ENCODE results near the gene CACNB2. TPM values are rescaled to one million over a fixed set of nuclear protein-coding genes. Genes with fewer than 3 reads are reported as not detected.

CACNB2 gene
- total RNA-seq, 4 donors from 2014 or later: 73.5 to 108 (median 87.2) TPM

GRCh38 chr10:18450298-18450697 is 310.1 kb downstream of the CACNB2 start:
- Histone ChIP-seq H3K27ac (replicated peaks in 1 of 4) (no peak overlapping the region), H3K27me3 (no peaks in the 10 kb centered on the region), H3K4me3 (no peak overlapping the region), H3K9me3 (no peaks in the 10 kb centered on the region), H3K36me3 (no peaks in the 10 kb centered on the region), H3K4me1 (peaks cover 9 to 35% (median 27%) of the 10 kb centered on the region in 4 donors)
- TF ChIP-seq EP300 (IDR thresholded peaks at IDR 0.05) (no peak), POLR2AphosphoS5 (IDR thresholded peaks at IDR 0.05) (no peak), POLR2A (IDR thresholded peaks at IDR 0.05; ENCODE audit: low read depth) (no peak)
- TF ChIP-seq, protein P1, sequence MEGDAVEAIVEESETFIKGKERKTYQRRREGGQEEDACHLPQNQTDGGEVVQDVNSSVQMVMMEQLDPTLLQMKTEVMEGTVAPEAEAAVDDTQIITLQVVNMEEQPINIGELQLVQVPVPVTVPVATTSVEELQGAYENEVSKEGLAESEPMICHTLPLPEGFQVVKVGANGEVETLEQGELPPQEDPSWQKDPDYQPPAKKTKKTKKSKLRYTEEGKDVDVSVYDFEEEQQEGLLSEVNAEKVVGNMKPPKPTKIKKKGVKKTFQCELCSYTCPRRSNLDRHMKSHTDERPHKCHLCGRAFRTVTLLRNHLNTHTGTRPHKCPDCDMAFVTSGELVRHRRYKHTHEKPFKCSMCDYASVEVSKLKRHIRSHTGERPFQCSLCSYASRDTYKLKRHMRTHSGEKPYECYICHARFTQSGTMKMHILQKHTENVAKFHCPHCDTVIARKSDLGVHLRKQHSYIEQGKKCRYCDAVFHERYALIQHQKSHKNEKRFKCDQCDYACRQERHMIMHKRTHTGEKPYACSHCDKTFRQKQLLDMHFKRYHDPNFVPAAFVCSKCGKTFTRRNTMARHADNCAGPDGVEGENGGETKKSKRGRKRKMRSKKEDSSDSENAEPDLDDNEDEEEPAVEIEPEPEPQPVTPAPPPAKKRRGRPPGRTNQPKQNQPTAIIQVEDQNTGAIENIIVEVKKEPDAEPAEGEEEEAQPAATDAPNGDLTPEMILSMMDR (IDR thresholded peaks at IDR 0.05): no peak
- no peak for DNase-seq (ENCODE audit: extremely low spot score)
- intact Hi-C loops (cut with DNase I): no loop called here
- 83% methylated on average over 6 of the region's 6 CpGs for WGBS

DNA sequence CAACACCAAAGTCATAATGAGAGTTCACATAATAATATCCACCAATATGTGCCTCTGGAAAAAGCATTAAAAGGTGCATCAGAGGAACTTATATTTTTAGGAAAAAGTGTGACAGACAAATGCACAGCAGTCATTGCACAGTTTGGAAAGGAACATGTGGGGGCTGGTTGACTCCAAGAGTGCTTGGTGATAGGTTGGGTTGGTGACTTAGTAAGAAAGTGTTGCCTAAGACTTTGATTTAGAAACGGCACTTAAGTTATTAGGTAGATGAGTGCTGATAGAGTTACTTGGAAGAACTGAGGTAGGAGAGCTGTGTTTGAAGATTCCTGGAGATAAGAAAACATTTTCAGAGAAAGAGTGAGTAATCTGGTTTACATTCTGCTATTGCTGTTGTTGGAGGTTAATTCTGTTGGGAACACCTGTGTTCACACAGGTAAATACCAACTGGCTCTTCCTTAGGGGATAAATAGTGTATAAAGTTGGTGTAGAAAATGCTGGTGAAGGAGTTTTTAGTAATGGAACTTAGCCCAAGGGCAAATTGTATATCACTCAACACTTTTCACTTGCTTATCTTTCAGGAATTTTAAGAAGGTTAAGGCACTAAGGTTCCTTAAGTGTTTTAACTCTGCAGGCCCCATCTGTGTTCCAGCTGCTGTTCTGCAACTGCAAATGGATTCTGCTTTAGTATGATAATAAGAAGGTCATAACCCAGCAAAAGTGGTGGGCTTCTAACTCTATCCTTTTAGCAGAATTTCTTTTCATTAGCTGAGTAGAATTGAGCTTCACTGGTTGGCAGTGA is 315.1 kb downstream of the CACNB2 start:
- DNase-seq (ENCODE audit: extremely low spot score): no peak
- intact Hi-C loops (cut with DNase I): no loop called here
- Histone ChIP-seq H3K4me1 (peaks cover under 1 to 20% (median 11%) of the 10 kb centered on the region in 4 donors), H3K9me3 (no peaks in the 10 kb centered on the region), H3K27me3 (no peaks in the 10 kb centered on the region), H3K27ac (replicated peaks in 1 of 4) (no peak overlapping the region), H3K4me3 (no peak overlapping the region), H3K36me3 (no peaks in the 10 kb centered on the region)
- WGBS: 83% methylated on average over 1 of the region's 1 CpG
- TF ChIP-seq POLR2A (IDR thresholded peaks at IDR 0.05; ENCODE audit: low read depth) (no peak), POLR2AphosphoS5 (IDR thresholded peaks at IDR 0.05) (no peak), EP300 (IDR thresholded peaks at IDR 0.05) (no peak)
- TF ChIP-seq, protein P1 (IDR thresholded peaks at IDR 0.05): no peak

DNA sequence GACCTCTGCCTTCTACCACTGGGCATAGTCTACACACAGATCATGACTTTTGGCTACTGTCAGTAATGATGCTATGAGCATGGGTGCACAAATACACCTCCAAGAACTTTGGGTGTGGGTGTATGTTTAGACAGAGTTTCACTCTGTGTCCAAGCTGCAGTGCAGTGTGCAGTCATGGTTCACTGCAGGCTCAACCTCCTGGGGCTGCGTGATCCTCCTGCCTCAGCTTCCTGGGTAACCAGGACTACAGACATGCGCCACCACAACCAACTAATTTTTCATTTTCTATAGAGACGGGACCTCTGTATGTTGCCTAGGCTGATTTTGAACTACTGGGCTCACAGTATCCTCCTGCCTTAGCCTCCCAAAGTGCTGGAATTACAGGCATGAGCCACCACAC is 316.8 kb downstream of the CACNB2 start:
- Histone ChIP-seq H3K36me3 (no peaks in the 10 kb centered on the region), H3K4me3 (no peak overlapping the region), H3K9me3 (no peaks in the 10 kb centered on the region), H3K27ac (replicated peaks in 1 of 4) (no peak overlapping the region), H3K4me1 (peaks cover 11 to 28% (median 20%) of the 10 kb centered on the region in 4 donors), H3K27me3 (no peaks in the 10 kb centered on the region)
- WGBS: 100% methylated on average over 3 of the region's 3 CpGs
- TF ChIP-seq, protein P1 (IDR thresholded peaks at IDR 0.05): no peak
- no peak for TF ChIP-seq EP300 (IDR thresholded peaks at IDR 0.05)
- TF ChIP-seq POLR2A (IDR thresholded peaks at IDR 0.05; ENCODE audit: low read depth): no peak
- no peak for TF ChIP-seq POLR2AphosphoS5 (IDR thresholded peaks at IDR 0.05)
- DNase-seq (ENCODE audit: extremely low spot score): no peak
- intact Hi-C loops (cut with DNase I): no loop called here

GRCh38 chr10:18460032-18460431 is 319.8 kb downstream of the CACNB2 start:
- Histone ChIP-seq H3K4me3 (no peak overlapping the region), H3K4me1 (peaks cover 13 to 30% (median 17%) of the 10 kb centered on the region in 4 donors), H3K27ac (replicated peaks in 1 of 4) (peak overlapping the region in 1 of 4 donors; percentile 0), H3K36me3 (peaks cover 0 to 3% (median 0%) of the 10 kb centered on the region in 4 donors), H3K9me3 (no peaks in the 10 kb centered on the region), H3K27me3 (no peaks in the 10 kb centered on the region)
- no peak for DNase-seq (ENCODE audit: extremely low spot score)
- WGBS: 55% methylated on average over 2 of the region's 2 CpGs
- TF ChIP-seq POLR2A (IDR thresholded peaks at IDR 0.05; ENCODE audit: low read depth): no peak
- TF ChIP-seq, protein P1 (IDR thresholded peaks at IDR 0.05): no peak
- no peak for TF ChIP-seq EP300 (IDR thresholded peaks at IDR 0.05)
- no peak for TF ChIP-seq POLR2AphosphoS5 (IDR thresholded peaks at IDR 0.05)
- intact Hi-C loops (cut with DNase I): no loop called here

Data from esophagus muscularis mucosa (tissue), 4 donors.